ENCODE data around the gene BIRC2.

BIRC2 gene

DNA sequence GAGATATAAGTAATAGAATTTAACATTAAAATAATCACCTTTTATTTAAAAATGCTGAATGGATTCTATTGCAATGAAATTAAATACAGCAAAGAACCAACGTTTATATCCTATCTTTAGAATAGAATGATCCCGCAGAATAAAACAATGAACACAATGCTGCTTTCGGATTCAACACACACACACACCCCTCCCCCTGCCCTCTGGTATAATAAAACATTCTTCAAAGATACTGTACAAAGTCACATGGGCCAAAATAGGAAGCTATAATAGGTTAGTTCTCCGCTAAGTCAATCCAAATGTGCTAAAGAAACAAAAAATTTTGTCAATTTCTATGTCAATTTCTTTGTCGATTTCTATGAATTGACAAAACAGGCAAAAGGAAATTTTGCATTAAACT, 58.5 kb downstream of the BIRC2 start:
- no peak for DNase-seq

DNA sequence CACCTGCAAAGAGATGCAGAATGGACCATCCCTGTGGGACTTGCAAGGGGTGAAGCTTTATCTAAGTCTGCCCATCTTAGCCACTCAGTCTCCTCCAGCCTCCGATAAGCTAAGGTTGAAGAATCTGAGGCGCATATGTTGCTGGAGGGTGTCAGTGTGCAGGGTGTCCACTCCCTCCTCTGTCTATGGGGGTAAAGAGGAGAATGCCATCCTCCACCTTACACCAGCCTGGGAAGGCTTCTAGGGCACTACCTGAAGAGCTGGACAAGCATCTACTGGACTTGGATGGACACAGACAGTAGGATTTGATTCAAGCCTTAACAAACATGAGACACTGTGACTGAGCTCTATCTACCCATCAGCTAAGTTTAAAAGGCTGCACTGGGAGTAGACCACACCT, 59.1 kb downstream of the BIRC2 start:
- DNase-seq = no peak

DNA sequence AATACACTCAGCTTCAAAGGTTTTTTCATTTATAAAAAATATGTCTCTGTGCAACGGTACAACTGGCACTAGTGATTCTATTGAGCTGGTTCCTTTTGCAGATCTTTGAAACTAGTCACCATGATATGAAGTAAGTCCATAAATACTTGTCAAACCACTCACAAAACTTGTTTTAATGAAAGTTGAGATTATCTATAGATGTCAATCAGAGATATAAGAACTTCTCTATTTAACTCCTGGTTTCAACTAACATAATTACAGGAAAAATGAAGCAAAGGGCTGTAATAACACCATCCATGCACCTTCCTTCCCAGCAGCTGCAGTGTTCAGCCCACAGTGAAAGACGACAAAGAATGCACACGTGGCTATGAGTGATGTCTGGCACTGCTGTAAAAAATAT, 60.9 kb downstream of the BIRC2 start:
- DNase-seq = no peak

DNA sequence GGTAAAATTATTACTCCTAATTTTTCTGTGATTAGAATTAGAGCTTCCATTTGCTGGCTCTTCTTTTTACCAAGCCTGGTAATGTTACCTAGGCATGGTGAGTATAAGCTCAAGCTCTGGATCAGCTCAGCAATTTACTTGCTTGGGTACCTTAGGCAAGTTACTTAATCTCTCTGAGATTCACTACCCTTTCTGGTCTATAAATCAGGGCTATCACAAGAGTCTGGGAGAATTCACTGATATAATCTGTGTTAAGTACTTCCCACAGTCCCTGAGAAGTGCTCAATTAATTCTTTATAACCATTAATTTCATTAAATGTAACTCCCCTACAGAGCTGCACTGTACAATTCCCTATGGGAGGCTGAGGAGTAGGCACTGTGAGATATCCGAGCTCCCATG, 61.3 kb downstream of the BIRC2 start:
- no peak for DNase-seq

DNA sequence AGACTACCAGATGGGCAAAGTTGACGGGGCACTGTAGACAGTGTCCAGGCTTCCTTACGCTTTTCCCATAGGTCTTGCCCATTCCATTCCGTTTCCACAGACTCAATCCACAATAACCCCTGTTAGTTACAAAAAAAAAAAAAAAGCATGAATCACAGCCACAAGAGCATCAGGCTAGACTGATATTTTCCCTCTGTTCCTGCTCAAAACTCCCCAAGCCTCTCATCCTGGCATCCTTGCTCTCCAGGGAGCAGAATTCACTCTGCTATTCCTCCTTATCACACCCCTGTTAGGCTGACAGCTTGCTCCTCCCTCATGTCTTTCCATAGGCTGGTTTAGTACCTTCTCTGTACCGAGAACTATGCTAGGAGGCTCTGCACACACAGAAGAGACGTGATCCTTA, 63.4 kb downstream of the BIRC2 start:
- peak; percentile 9 for DNase-seq

DNA sequence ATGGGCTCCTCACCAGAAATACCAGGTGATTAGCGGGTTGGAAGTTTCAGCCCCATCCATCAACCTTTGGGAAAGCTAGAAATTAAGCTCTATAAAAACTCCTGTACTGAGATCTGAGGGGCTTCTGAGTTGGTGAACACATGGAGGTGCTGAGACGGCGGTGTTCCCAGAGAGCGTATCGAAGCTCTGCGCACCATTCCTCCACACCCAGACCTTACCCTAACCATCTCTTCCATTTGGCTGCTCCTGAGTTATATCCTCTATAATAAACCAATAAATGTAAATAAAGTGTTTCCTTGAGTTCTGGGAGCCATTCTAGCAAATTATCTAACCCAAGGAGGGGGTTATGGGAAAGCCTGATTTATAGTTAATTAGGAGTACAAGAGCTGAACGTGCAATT, 64.1 kb downstream of the BIRC2 start:
- no peak for DNase-seq

DNA sequence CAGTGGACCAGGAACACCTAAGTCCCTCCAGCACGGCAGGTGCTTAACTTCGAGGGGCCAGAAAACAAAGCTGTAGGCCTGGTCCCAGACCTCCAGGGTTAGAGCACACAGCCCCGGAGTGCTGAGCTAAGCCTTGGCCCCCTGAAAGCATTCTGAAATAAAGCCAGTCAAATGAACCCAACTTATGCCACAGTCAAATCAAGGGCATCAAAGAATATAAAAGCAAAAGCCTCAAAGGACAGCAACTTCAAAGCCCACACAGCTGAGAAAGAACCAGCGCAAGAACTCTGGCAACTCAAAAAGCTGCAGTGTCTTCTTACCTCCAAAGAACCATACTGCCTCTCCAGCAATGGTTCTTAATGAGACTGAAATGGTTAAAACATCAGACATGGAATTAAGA, 66.5 kb downstream of the BIRC2 start:
- DNase-seq = no peak

DNA sequence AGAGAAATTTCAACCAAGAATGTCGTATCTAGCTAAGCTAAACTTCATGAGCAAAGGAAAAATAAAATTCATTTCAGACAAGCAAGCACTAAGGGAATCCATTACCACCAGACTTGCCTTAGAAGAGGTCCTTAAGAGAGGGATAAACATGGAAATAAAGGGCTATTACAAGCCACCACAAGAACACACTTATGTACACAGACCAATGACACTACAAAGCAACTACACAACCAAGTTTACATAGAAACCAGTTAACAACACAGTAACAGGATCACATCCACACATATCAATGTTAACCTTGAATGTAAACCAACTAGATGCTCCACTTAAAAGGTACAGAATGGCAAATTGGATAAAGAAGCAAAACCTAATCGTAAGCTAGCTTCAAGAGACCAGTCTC, 67.5 kb downstream of the BIRC2 start:
- no peak for DNase-seq

DNA sequence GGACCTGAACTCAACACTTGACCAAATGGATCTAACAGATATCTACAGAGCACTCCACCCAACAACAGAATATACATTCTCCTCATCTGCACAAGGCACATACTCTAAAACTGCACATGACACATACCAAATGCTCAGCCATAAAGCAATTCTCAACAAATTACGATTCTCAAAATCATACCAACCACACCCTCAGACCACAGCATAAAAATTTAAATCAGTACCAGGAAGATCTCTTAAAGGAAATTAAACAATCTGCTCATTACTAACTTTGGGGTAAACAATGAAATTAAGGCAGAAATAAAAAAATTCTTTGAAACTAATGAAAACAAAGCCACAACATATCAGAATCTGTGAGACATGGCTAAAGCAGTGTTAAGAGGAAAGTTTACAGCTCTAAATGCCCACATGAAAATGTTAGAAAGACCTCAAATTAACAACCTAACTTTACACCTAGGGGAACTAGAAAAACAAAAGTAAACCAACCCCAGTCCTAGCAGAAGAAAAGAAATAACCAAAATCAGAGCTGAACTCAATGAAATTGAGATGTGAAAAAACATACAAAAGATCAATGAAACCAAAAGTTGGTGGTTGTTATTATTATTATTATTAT, 68.4 kb downstream of the BIRC2 start:
- DNase-seq = no peak

DNA sequence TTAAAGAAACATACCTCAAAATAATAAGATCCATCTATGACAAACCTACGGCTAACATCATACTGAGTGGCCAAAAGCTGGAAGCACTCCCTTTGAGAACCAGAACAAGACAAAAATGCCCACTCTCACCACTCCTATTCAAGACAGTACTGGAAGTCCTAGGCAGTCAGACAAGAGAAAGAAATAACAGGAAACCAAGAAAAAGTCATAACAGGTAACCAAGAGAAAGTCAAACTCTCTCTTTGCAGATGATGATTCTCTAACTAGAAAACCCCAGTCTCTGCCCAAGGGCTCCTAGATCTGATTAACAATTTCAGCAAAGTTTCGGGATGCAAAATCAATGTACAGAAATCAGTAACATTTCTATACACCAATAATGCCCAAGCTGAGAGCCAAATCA, 70.0 kb downstream of the BIRC2 start:
- no peak for DNase-seq

DNA sequence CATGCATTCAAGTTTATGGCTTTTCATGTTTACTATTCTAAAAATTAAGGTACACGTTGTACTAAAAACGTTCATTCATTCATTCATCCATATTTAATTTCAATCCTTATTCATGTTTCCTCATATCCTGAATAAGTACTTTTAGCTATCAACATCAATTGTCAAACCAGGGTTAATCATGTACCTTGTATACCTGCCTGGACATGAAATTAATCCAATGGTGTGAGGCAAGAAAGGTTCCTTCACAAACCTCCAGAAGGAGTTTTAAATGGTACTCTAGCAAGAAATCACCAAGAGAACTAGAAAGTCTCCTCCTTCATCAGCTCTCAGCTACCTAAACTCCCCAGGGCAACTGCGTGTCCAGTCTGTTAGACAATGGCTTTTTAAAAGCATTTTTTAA, 72.2 kb downstream of the BIRC2 start:
- DNase-seq = no peak

DNA sequence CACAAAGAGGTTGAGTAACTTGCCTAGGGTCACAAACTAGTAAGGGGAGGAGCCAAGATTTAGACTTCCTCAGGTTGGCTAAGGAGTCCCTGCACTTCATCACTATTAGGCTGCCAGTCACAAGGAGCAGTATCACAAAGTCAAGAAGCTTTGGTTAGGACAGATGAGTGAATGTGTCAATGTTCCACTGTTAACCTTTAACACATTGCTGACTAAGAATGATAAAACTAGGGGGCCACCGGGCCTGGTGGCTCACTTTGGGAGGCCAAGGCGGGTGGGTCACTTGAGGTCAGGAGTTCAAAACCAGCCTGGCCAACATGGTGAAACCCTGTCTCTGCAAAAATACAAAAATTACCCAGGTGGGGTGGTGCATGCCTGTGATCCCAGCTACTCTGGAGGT, 73.5 kb downstream of the BIRC2 start:
- DNase-seq = no peak

DNA sequence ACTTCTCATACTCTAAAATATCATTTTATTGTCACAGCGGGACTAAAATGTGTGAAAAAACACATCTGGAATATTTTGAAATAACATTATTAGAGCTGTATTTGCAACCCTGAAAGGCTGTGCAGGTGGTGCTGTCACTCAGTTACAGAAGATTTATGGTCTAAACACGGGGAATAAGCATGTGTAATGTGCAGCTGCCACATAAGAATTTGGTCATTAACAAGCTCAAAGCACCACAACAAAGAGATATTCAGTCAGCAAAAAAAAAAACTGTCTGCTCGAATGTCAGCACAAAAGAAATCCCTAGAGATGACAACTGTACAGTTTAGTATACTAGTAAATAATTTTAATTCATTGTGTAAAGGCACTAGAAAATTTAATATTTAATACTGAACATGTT, 74.2 kb downstream of the BIRC2 start:
- DNase-seq = peak; percentile 78

DNA sequence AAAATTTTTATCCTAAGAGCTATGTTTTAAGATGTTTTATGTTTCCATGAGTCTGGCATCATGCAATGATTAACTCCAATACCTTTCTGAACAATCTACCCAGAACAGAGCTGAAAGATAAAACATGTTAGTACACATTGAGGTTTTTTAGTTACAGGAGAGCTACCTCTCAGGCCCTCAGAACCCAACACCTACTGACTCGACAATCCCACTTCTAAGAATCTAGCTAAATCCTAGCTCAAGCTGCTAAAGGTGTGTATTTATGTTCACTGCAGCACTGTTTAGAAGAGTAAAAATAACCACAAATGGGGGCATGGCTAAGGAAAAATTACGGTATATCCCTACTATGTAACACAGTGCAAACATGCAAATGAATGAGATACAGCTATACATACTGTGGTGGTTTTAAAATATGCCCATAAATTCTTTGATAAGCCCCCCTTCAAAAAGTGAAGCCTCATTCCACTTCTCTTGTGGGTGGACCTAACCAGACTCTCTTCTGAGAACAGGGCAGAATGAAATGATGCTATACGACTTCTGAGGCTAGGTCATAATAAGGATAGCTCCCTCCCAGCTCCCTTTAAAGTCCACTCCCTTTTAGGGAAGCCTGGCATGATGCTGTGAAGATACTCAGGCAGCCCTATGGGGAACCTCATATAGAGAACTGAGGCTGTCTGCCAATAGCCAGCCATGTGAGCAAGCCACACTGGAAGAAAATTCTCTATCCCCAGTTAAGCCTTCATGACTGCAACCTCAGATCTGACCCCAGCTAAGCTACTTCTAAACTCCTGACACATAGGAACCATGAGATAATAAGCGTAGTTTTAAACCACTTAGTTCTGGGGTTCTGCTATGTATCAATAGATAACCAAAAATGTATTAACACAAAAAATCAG, 76.1 kb downstream of the BIRC2 start:
- DNase-seq = peak; percentile 56

DNA sequence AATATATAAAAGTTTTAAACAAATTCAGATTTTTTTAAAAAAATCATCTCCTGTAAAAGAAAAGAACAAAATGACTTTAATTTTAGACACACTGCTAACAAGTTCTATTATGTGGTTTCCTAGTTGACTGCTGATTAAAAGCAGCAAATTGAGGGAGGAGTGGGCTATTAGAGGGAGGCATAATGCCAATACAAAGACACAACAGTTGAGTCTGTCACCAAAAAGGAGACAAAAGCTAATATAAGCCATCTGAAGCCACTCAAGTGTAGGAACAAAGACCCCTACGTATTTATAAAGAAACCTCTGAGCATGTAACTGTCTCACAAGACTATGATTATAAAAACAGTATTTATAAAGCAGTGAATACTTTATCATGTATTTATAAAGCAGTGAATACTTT, 76.9 kb downstream of the BIRC2 start:
- peak; percentile 38 for DNase-seq

DNA sequence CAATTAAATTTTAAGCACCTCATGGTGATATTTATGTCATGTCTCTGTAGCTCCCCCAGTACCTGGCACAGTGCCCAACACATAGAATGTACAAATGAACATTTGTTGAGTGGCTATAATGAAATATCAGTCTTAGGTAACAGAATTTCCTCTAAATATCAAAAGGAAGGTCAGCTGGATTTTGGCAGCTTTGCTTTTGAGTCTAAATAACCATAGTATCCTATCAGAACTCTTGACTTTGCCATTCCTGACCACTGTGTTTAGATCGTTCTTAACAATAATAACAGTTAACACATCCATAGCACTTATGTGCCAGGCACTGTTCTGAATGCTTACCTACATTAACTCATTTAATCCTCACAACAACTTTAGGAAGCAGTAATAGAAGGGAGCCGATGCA, 79.0 kb downstream of the BIRC2 start:
- DNase-seq = peak; percentile 44

DNA sequence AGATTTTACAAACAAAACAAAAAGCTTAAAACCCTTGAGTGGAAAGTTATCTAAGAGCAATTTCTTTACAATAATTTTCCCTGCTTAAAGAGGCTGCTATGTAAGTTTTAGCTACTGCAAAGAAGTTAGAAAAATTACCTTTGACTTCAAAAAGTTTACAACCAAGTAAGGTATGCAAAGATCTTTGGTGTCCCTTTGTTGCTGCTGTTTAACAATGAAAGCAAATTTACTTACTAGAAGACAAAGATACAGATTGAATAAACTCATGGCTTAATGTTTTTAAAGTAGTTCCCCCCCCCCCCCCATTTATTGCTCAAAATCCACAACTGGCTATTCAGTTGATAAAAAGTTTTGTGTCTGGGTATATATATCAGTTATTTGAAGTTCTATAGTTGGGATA, 79.6 kb downstream of the BIRC2 start:
- DNase-seq = no peak

DNA sequence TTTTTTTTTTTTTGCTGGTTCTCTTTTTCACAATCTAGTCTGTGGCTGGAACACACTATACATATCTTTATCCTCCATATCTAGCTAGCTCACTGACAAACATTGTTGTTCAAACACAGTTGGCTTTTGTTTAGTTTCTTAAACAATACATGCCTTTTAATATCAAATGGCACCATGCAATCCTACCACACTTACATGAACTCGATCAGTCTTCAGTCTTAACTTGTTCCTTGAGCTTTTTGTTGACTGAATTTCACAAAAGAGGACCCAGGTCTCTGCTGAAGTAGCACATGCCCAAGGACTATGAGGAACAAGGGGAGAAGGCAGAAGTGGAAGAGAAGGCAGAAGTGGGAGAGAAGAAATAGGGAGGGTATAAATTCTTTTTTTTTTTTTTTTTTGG, 80.1 kb downstream of the BIRC2 start:
- no peak for DNase-seq

All from NCI-H69 (cell line).